ENCODE measurements around the gene BRSK1. TPM values are rescaled to one million over a fixed set of nuclear protein-coding genes. Genes with fewer than 3 reads are reported as not detected.
A peak's percentile ranks its signal among the peaks of the same experiment; 100 is the strongest.
"Not testable (repeated sequence)": the region's sequence is repeated elsewhere in the genome, so short reads cannot be mapped to it uniquely, and the experiment has no call there.

The BRSK1 gene
- total RNA-seq, 1 donor from 2014 or later = 67.1 TPM

DNA sequence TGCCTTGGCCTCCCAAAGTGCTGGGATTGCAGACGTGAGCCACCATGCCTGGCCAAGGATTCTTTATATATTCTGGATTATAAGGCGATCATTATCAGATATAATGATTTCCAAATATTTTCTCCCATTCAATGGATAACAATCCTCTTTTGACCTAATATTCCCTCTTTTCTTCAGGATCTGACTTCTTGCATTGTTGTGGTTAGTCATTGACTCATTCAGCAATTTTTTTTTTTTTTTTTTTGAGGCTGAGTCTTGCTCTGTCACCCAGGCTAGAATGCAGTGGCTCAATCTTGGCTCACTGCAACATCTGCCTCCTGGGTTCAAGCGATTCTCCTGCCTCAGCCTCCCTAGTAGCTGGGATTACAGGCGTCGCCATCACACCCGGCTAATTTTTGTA lies 46.0 kb downstream of the BRSK1 start:
- not testable (repeated sequence) for DNase-seq

DNA sequence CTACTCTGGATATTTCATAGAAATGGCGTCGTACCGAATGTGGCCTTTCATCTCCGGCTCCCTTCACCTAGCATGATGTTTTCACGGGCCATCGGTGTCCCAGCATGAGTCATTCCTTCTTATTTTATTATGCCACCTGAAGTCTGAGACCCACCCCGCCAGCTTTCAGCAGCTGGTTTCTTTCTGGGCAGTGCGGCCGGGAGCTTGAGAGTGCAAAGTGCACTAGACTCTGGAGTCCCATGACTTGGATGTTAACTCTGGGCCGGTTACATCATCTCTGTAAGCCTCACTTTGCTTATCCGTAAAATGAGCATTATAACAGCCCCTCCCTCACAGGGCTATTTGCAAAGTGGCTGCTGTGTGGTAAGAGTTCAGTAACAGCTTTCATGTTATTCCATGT lies 50.1 kb downstream of the BRSK1 start:
- DNase-seq = no peak

DNA sequence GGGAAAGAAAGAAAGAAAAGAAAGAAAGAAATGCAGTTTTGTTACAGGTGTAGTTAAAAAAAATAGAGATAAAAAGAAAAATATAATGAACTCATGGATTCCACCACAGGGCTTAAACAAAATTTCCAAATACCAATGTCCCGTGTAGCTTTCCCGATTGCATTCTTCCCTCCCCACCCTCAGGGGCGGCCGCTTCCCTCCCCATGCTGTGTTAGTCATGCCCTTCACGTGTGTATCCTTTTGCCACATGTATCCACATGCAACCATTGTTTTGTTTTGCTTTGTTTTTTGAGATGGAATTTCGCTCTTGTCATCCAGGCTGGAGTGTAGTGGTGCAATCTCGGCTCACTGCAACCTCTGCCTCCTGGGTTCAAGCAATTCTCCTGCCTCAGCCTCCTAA lies 52.3 kb downstream of the BRSK1 start:
- no peak for DNase-seq

DNA sequence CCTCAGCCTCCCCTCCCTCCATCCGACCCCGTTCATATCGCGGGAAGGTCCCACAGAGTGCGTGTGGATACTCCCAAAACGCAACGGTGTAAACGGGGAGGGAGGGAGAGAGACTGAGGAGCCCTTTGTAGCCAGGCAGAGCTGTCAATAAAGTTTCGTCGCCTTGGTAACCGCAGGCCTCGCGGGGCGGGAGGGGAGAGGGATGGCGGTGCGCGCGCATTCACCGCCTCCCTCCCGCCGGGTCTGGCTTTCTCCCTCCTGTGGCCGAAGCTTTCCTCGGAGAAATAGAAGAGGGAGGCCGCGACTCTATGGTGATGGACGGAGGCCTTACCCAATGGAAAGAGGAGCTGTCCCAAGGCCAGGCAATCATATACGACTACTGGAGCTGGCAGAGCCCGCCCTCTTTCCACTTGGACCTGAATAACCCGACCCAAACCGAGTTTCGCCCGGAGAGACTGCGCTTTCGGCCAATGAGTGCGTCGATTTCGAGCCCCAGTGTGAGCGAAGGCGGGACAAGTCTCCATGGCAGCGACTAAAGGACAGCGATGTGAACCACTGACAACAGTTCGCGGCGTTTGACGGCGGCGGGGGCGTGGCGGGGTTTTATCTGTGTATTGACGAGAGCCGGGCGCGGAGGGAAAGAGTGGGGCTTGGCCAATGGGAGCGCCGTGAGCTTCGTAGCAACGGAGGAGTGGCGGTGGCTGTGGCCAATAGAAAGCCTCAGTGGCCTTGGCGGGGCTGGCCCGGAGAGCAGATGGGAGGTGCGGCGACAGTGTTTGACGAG lies 55.5 kb downstream of the BRSK1 start, which contains the start of gene KMT5C:
Gene KMT5C (plus strand): TSS at position 772 of the 784 bp plus-strand sequence. CDS start 2,061 bp downstream, outside the sequence.
- peak; percentile 100 for DNase-seq

DNA sequence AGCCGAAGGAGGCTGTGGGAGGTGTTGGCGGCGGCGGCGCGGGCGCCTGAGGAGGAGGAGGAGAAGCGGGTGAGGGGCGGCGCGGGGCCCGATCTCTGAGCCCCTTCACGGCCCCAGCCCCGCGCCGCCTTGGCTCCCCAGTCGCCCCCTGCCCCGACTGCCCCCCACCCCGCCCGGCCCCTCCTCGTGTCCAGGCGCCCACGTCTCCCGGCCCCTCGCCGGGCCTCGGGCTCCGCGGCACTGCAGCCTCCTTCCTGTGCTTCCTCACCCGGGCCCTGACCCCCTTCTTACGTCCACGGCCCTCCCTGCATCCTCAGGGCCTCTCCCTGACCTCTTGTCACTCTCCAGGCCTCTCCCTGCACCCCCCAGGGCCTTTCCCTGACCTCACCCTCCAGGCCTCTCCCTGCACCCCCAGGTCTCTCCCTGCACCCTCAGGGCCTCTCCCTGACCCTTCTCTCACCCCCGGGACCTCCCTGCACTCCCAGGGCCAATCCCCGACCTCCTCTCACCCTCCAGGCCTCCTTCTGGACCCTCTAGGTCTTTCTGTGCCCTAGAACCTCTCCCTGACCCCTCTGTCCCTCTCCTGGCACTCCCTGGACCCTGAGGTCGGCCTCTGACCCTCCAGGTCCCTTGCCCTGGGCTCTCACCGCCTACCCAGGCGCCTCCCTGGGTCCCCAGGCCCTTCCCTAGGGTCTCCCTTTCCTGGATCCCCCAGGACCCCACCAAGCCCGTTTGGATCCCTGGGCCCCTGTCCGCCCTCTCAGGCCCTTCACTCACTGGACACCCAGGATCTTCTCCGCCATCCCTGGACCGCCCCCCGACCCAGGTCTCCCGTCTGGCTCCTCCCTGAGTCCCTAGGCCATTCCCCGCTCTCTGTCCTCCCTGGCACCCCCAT lies 56.3 kb downstream of the BRSK1 start:
- DNase-seq = no peak

DNA sequence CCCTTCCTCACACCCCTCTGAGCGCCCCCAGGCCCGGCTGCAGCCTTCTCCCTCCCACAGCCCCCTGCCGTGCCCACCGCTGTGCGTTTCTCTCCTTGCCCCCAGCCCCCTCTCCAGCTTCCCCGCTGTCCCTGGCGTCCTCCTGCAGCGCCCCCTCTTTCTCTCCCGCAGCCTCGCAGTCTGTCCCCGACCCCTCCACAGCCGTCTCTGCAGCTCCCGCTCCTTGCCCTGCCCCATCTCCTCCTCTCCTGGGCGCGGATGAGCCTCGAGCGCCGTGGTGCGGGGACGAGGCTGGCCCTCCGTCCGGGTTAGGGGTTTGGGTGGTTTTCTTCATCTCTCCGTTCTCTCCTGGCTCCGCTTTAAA lies 57.0 kb downstream of the BRSK1 start:
- DNase-seq = no peak

DNA sequence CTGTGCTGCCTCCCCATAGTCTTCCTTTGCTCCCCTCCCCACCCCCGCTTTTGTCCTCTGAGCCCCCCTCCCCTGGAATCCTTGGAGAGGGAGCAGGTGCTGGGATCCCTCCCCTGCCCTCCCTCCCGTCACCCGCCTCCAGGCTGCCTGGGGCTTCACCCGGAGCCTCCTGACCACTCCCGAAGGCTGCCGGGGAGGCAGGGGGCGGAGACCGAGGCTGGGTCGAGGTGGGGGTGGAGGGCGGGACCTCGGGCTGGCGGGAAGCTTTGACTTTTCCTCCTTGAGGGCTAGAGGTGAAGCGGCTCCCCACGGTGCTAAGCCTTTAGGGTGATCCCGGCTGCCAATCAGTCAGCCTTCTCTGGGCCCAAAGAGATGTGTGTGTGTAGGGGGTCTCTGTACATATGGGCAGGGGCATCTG lies 57.4 kb downstream of the BRSK1 start:
- DNase-seq = peak; percentile 9

DNA sequence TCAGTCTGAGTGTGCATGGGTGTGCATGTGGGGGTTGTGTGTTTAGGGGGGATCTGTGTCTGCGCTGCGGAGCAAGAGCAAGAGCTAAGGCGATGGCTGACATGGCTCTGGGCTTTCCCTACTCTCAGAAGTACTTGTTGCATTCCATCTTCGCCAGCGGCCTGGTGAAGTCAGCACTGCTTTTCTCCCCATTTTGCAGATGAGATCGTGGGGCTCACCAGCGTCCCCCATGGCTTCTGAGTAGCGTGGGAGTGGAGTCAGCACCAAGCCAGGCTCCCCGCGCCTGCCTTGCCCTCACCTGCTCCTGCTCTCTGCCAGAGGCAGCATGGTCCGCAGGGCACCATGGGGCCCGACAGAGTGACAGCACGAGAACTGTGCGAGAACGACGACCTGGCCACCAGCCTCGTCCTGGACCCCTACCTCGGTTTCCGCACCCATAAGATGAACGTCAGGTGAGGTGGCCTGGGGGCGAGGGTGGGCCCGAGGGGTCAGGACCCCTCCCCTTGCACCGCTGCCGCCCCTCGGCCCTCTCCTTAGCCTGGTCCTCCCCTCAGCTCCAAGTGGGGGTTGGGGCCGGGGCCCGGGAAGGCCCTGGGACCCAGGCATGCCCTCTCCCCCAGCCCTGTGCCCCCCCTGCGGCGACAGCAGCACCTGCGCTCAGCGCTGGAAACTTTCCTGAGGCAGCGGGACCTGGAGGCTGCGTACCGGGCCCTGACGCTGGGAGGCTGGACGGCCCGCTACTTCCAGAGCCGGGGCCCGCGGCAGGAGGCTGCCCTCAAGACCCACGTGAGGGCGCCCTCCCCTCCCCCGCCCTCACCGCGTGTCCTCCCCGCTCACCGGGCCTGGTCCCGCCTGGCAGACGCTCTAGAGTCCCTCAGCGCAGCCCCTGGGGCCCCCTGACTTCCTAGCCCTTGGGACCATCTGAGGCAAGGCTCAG lies 58.1 kb downstream of the BRSK1 start:
- DNase-seq = no peak

DNA sequence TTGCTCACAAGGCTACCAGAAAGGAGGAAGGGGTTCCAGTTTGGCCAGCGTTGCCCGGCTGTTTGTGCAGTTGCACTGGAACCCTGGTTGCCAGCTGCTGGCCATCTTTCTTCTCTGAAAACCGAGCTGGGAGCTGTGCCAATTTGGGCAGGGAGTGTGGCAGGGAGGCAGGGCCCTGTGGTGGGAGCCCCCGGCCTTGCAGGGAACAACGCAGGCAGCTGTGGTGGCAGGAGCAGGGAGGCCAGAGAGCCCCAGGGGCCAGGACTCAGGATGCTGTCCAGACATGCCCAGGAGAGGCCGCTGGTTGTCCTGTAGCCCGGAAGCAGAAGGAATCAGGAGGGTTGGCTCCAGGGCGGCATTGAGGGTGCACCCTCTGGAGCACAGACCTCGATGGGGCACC lies 60.6 kb downstream of the BRSK1 start:
- peak; percentile 35 for DNase-seq

DNA sequence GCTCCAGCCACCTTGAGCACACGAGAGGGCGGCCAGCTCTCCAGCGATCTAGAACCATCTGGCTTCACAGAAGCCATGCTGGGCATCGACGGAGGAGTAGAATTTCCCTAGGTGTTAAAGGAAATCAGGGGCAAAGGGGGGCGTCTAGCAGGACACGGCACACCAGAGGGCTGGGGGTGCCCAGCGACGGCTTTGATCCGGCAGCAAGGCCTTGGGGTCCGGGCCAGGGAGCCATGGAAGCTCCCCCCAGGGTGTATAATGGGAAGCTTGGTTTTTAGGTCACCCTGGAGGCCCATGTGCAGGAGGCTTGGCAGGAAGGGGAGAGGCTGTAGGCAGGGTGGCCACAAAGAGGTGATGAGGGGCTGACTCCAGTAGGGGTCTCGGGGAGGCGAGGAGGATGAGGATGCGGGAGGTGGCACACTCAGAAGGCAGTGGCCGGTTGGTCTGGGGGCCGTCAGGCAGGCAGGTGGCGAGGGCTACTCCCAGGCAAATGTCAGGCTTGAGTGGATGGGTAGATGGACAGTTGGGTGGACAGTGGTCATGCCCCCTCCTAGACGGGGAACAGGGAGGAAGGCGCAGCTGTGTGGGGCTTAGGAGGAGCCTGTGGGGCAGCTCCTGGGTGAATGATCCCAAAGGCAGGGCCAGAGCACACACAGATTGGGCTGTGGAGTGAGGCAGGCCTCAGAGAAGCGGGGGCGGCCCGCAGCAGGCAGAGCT lies 61.5 kb downstream of the BRSK1 start:
- DNase-seq = no peak

DNA sequence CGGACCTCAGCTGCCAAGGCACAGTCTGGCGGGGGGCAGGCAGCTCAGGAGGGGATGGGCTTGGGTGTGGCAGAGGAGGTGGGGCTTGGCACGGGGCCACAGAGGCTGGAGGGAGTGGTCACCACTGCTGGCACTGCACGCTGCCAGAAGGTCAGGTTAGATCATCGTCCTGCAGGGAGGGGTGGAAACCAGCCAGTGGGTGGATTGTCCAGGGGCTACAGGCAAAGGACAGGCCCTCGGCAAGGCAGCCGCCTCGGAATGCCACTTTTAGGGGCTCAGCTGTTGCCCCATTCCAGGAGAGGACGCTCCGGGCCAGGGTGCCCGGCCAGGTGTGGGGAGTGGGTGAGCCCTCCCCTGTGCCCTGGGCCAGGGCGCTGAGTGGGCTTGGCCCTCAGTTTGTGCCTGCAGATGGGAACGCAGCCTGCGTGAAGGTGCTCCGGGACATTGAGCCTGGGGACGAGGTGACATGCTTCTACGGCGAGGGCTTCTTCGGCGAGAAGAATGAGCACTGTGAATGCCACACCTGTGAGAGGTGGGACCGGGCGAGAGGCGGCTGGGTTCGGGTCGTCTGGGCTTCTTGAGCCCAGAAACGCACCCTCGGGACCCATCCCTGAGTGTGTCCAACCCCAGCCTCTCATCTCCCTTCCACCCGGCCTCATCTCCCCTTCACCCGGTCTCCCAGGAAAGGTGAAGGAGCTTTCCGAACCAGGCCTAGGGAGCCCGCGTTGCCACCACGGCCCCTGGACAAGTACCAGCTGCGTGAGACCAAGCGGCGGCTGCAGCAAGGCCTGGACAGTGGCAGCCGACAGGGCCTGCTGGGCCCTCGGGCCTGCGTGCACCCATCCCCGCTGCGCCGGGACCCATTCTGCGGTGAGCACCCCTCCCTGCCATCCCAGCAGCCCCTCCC lies 62.3 kb downstream of the BRSK1 start:
- DNase-seq = no peak

DNA sequence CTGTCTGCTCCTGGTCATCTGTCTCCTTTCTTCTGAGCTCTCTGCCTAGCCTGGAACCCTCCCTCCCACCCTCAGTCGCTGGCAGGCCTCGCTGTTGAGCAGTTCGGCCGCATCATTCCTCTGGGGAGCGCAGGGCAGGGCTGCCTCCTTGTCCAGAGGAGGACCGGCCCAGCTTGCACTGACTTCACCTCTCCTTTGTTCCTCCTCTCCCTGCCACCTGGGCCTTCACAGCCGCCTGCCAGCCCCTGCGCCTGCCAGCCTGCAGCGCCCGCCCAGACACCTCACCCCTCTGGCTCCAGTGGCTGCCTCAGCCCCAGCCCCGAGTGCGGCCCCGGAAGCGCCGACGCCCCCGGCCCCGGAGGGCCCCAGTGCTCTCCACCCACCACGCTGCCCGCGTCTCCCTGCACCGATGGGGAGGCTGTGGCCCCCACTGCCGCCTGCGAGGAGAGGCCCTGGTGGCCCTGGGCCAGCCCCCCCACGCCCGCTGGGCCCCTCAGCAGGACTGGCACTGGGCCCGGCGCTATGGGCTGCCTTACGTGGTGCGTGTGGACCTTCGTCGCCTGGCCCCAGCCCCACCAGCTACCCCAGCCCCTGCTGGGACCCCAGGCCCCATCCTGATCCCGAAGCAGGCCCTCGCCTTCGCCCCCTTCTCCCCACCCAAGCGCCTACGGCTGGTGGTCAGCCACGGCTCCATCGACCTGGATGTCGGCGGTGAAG lies 63.1 kb downstream of the BRSK1 start:
- DNase-seq = no peak

DNA sequence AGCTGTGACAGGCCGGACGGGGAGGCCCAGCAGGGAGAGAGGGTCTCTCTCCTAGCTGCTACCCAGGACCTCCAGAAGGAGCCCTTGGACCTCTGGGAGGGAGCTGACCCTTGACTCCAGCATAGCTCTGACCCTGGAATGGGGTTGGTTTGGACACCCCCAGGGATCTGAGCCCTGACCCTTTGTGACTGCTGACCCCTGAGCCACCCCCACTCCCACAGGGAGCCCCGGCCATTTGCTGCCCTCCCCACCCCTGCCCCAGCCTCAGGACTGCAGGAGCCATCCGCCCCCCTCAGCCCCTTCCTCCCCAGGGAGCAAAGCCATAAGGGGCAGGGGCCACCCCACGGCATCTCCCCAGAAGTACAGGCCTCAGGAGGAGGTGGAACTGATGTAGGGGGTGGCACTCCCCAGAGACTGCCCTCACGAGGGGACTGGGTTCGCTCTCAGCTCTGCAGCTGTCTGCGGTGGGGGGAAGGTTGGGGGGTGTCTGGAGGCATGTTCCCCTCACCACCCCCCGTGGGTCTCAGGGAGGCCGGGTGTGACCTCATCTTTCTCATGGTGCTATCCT lies 63.7 kb downstream of the BRSK1 start:
- DNase-seq = no peak

DNA sequence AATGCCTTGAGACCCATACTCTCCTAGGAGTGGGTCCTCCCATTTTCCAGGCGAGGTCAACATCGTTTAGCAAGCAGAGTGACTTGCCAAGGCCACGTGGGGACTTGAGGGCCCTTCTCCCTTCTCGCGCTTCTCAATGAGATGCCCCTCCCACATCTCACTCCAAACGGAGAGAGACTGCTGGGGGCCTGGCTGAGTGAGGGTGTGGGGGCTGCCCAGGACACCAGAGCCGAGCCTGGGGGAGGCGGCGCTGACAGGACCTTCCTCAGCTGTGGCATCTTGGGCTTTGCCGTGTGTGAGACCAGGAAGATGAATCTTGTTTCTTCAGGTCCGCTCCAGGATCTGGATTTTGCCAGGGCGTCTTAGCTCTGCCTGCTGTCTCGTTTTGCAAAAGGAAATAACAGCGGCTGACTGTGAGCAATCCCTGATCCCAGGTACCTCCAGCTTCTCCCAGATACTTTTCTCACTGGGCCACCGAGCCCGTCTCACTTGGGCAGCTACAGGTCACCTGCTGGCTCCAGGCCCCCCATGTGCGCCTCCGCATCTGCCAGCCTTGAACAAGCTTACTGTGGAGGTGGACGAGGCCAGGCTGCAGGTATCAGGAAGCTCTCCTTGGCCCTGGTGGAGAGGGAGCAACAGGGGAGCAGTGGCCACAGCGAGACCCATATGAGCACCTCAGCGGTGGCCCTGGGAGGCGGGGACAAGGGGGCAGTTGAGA lies 64.7 kb downstream of the BRSK1 start:
- DNase-seq = no peak

DNA sequence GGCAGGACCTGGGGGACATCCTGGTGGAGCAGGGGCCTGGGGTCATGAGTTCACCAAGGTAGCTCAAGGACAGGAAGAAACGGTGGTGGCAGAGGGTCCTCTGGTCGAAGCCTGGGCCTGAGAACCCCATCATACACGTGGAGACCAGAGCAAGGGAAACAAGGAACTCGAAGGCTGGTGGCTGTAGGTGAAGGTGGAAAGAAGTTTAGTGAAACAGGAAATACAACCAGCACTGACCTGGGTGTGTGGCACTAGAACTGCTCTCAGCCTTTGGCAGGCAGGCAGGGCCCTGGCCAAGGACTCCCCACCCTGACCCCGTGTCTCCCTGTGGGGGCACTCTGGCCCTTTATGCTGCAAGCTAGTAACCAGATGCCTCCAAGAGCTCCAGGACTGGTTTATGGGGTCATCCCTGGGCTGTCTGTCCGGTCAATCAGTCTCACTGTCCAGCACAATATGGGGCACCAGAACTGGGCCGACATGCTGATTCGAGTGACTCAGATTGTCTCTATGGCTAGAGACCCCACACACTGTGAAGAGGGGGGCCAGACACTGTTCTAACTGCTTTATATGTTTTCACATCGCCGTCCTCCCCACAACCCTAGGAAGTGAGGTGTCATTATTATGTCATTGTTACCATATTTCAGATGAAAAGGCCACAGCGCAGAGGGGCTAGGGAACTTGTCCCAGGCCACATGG lies 67.0 kb downstream of the BRSK1 start:
- no peak for DNase-seq

DNA sequence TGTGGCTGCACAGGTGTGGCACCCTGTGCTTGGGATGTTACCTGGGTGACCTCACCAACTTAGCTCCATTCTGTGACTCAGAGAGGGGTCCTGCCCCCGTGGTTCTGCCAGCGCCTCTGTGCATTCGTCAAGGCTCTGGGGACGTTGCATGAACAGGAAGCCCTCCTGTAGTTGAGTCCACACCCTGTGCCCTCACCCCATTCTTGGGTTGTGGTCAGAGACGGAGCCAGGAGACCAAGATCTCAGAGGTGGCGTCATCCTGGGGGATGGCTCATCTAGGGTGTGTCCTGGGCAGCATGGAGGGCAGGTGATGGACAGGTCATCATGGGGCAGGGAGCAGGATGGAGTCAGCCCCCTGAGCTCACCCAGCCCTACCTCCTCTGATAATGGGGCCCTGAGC lies 68.2 kb downstream of the BRSK1 start:
- no peak for DNase-seq

DNA sequence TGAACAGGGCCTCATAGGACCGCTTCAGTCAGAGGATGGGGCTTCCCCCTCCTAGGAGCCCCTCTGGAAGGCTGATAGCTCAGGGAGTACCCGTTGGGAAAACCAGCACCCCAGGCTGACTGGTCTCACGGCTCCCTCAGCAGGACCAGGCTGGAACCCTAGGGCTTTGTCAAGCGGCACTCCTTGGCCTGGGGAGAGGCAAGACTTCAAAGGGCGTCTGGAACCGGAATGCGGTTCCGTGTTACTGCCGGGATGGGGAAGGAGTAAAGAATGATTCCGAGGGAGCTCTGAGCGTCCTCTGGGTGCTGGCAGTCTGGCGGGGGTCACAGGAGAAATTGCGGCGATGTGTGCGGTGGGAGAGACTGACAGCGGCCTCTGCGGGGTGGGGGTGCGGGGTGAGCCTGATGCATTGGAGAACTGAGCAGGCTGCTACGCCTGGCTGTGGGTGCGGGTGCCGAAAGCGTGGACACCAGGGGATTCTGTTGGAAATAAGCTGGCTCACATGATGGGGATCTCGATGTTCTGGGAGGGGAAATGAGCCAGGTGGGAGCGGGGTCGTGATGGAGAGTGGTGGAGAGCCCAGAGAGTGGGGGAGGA lies 68.8 kb downstream of the BRSK1 start:
- no peak for DNase-seq

DNA sequence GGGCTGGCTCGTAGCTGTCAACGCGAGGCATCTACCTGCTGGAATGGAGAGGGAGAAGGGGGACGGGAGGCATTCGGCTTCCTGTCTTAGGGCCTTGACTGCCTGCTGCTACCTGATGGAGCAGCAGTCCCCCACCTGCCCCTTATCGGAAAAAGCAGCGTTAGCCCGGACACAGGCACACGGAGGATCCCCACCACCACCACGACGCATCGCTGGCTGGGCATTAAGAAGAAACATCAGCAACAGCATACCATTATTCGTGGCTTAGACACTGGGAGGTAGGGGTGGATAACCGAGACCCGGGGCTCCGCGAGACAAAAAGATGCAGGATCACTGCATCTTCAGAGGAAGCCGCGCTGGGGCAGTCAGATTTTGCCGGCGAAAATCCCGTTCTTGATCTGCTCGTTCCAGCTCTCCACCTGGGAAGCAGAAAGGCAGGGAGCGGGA lies 69.6 kb downstream of the BRSK1 start:
- DNase-seq = no peak
